Measurements from ENCODE around the gene MXRA8.

DNA sequence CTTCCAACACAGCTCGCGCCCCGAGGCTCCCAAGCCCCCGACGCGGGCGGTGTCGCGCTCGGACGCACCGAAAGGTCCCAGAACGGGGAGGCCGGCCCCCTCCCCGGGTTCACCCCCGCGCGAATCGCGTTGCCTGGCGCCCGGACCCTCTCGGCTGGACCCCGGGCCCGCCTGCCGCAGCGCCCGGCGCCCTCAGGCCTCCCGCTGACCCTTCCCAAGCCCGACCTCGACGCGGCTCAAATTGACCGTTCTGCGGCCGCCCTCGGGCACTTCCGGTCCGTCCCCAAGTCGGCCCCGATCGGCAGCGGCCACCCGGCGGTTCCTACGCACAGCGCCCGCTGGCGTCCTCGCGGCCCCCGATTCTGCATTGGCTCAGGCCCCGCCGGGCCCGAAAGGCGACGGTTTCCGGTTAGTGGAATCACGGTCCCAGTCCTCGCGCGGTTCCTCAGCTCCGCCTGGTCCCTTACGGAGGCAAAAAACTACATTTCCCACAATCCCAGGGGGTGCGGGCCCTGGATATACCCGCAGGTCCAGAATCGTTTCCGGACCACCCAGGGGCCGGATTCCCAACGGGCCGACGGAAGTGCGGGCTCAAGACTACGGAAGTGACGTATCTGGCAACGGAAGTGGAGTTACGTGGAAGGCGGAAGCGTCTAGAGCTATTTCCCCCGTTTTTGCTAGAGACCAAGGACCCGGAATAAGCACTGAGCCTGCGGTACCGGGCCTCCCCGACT lies 16.7 kb upstream of the MXRA8 start, which contains the start of gene AURKAIP1:
- TF ChIP-seq POLR2A (IDR thresholded peaks at IDR 0.05; ENCODE audit: low read length) (peak; percentile 72), GATA1 (IDR thresholded peaks at IDR 0.05; ENCODE audit: low read depth, low read length) (no peak)

Measured in erythroblast (primary cell).